Stimulated activated CD8-positive, alpha-beta memory T cell treated with anti-CD3 and anti-CD28 coated beads, Interleukin-7, amount 100 ng/mL, for 24 hours (primary cell): ENCODE data around the gene PRAMEF1.
"Not testable (repeated sequence)": the region's sequence is repeated elsewhere in the genome, so short reads cannot be mapped to it uniquely, and the experiment has no call there.

Experiments used
- DNase-seq: peaks from one replicate; pipeline ENCODE4 v3.0.0-alpha.2; 2020; ENCODE audit warnings: low read depth

The PRAMEF1 gene

GRCh38 chr1:12776801-12777557 is 14.2 kb upstream of the PRAMEF1 start:
- no peak for DNase-seq

DNA sequence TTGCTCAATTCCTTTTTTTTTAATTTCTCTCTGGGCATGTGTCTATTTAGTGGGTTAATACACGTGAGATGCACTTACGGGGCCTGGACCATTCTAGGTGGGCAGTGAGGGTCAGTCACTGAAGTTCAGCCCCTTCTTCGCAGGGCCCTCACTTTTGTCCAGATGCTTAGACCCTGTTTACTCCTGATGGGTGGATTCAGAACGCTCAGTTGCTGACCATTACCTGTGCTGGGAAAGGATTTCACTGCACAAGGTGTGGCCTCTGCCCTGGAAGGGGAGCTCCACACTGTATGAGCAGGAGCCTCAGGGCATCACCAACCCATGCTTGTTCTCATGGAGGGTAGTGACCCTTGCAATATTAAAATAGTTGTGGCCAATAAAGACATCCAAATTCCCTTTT is 13.1 kb upstream of the PRAMEF1 start:
- no peak for DNase-seq

DNA sequence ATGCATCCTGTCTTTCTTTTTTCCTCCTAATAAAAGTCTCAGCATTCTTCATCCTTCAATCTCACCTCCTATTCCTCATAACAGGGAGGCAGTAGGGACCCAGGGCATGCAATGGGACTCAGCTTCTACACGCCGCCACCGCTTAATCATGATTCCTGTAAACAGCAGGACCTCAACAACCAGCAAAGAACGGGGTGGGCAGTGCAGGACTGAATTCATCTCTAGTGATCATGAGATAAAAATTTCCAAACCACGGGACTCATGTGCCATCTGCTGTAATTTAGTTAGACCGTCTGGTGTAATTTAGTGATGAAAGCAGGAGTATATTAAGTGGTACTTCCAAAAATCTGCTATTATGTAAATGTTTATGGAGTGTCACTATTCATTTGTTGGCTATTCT is 12.3 kb upstream of the PRAMEF1 start:
- no peak for DNase-seq

GRCh38 chr1:12781488-12781887 is 9.7 kb upstream of the PRAMEF1 start:
- DNase-seq, result not testable (repeated sequence)

- DNase-seq, result not testable (repeated sequence)
These were observed 7.4 kb upstream of the PRAMEF1 start for GRCh38 chr1:12783783-12784182.

- DNase-seq, result not testable (repeated sequence)
These were observed 6.5 kb upstream of the PRAMEF1 start for GRCh38 chr1:12784729-12785128.

DNA sequence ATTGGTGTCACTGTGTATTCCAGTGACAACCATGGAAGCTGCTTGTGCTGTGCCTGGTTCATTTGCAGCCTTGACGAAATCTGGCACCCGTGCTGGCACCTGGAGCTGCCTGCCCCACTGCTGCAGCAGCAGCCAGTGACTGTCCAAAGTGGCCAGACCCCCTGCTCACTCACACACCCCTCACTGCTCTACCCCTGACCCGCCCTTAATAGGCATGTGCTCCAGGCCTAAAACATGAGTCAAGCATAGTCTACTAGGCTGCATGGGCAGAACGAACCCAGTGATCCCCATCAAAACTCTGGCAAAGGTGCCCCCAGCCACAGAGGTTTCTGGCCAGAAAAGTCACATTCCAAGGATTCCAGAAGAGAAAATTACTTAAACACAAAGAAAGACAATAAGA is 7.7 kb downstream of the PRAMEF1 start:
- DNase-seq, result no peak

DNA sequence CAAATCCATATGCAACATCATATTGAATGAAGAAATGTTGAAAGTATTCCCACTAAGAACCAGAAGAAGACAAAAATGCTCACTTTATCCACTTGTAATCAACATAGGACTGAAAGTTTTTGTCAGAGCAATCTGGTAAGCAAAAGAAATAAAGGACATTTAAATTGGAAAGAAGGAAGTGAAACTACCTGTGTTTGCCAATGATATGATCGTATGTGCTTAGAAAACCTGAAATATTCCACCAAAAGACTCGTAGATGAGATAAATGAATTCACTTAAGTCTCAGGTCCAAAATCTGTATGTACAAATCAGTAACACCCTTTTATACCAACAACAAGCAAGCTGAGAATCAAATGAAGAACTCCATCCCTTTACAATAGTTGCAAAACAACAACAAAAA is 8.5 kb downstream of the PRAMEF1 start:
- no peak for DNase-seq

DNA sequence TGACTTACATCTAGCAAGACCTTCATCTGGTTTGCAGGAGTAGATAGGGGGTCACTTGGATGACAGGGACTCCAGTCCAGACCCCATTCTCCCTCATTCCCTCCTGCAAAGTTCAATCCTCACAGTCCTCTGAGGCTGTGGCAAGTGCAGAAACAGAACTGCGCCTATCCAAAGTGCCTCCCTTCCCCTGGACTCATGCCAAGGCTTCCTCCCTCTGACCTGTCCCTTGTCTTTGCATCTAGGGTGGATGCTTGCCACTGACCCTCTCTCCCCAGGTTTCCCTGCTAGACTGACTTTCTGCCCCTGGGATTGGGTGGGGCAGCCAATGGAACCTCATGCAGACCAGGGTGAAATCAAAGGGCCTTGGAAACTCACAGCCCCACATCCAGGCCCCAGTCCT is 18.7 kb downstream of the PRAMEF1 start:
- DNase-seq, result no peak

- no peak for DNase-seq
These were observed 19.7 kb downstream of the PRAMEF1 start for GRCh38 chr1:12810691-12811408.

GRCh38 chr1:12811409-12811784 is 20.2 kb downstream of the PRAMEF1 start:
- DNase-seq, result no peak

GRCh38 chr1:12819061-12819460 is 27.9 kb downstream of the PRAMEF1 start:
- DNase-seq, result not testable (repeated sequence)

DNA sequence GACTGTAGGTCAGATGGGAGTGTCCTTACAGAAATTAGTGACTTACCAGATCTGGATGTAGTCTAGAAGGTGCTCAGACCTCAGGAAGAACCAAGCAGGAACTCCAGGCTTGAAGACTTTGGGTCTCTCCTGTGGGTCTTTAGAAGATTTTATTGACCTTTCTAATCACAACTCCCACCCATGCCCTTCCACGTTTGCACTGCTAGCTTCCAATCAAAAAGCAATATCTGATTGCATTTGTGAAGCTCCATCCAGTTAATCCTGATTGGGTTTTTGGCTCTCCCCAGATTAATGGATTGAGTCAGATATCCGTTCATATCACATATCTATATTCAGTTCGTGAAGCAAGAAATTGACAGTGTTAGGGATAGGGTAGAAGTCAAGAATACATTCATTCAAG is 40.1 kb downstream of the PRAMEF1 start, which contains the start of gene PRAMEF11:
TSS of gene PRAMEF11 (minus strand) at position 101 of the 400 bp plus-strand sequence. CDS start 2,621 bp downstream, outside the sequence.
- DNase-seq, result not testable (repeated sequence)

GRCh38 chr1:12833251-12833650 is 42.1 kb downstream of the PRAMEF1 start:
- DNase-seq, result not testable (repeated sequence)
